HT-29 (cell line): ENCODE results near the gene DOCK10. TPM values are rescaled to one million over a fixed set of nuclear protein-coding genes. Genes with fewer than 3 reads are reported as not detected.
"Not testable (repeated sequence)": the region's sequence is repeated elsewhere in the genome, so short reads cannot be mapped to it uniquely, and the experiment has no call there.

Experiments
- DNase-seq: peaks from one replicate; pipeline ENCODE4 v3.0.0-alpha.2; 2015; ENCODE audit warnings: low spot score
- total RNA-seq: library from RNA; depleted of rRNA; stranded (reverse); fragments of >200 nt; shearing (Covaris generic); gene quantifications from 2 replicates; pipeline ENCODE4 v1.2.3, GENCODE V29; 2014

Gene DOCK10
- total RNA-seq, 1 experiment from 2014 or later = not detected

DNA sequence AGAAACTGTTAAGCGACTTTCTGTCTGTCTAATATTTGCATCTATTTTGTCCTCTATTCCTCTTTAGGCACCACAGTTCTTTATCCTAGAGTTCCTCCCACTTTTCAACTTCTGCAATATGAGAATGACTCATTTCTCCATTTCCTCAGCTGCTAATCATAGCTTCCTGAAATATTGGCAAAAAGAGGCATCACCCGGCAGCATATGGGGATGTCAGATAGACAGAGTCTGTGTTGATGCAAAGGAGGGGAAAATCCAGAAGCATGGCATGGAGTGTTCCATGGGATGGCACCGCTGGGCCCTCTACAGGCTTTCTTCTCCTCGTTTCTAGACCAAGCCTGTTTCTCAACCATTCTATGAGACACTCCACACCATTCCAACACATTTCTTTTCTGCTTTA lies 93.4 kb downstream of the DOCK10 start:
- no peak for DNase-seq

DNA sequence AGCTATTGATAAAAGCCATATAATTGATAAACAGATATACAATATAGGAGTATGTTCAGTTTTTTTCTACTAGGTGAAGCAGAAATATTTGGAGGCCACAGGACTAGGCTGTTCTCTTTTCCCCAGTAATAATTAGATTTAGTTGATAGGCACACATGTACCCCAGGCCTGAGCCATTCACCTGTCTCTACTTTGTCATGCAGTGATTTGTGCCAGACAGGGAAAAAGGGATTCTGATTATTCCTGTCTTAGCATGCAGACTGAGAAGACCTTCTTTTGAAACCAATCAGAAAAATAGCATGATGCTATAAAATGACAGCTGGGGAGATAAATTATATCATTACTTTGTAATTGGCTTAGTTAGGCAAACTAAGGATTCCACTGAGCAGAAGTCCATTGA lies 94.3 kb downstream of the DOCK10 start:
- no peak for DNase-seq

GRCh38 chr2:224947566-224947965 lies 94.7 kb downstream of the DOCK10 start:
- DNase-seq = no peak

DNA sequence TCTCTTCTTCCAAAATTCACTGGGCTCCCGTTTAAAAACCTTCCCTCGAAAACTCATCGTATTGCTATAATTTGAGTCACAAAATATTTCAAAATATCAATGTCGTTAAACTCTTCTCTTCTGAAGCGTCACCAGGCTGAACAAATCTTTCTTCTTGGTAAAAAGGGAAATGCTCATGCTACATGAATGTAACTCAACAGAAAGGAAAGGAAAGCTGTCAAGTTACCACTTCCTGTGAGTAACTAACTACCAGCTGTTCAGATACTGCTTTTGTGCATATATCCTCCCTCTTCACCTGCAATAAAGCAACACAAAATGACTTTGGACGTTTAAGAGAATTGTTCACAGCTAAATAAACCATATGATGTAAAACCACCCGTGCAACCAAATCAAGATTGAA lies 95.4 kb downstream of the DOCK10 start:
- DNase-seq = no peak

DNA sequence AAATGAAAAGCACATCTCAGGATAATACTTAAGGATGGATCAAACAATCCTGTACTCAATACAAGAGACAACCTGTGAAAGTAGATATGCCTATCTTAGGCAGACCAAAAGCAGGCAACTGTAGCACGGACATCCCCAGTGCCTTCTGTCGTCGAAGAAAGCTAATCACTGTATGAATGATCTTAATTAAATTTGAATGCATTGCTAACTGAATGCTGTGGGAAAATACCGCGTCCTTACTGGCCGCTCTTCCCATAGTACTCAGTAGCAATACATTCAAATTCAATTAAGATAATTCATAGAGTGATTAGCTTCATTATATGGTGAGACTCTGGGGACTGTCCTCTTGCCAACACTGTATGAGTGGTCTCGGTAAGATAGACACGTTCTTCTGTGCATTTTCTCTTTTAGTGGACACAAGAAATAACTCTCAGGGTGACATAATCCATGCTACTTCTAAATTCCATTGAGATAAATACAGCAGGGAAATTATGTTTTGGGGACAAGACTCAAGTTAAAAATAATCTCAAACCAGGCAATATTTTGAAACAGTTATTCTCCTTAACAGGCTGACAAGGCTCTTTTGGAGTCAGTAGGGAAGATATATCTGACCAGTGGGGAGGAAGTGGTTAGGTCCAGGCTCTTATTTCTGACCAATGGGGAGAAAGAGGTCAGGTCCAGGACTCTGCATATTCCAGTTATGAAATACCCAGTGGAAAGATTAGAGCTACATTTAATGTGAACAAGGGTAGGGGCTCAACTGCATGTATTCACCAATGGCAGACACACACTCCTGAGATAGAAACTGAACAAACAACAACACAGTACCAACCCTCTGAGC lies 97.3 kb downstream of the DOCK10 start:
- DNase-seq = no peak

- not testable (repeated sequence) for DNase-seq
Measured at GRCh38 chr2:224943601-224944041, 98.6 kb downstream of the DOCK10 start.

GRCh38 chr2:224941960-224942359 lies 100.3 kb downstream of the DOCK10 start:
- no peak for DNase-seq

DNA sequence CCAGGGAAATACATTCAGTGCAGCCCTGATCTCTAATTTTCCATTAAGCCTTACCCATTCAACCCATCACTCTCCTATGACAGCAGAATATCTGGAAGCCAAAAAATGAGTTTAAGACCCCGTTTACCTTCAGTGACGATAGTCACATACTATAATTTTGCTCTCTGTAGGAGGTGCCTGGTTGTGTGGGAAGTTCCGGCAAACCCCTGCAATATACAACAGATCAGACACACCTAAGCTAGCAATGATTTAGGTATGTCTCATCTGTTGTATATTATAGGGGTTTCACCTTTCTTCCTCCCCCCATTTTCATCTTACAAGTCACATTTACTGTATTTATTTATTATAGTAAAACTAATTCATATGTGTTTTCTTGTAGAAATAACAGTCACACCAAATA lies 101.7 kb downstream of the DOCK10 start:
- no peak for DNase-seq

DNA sequence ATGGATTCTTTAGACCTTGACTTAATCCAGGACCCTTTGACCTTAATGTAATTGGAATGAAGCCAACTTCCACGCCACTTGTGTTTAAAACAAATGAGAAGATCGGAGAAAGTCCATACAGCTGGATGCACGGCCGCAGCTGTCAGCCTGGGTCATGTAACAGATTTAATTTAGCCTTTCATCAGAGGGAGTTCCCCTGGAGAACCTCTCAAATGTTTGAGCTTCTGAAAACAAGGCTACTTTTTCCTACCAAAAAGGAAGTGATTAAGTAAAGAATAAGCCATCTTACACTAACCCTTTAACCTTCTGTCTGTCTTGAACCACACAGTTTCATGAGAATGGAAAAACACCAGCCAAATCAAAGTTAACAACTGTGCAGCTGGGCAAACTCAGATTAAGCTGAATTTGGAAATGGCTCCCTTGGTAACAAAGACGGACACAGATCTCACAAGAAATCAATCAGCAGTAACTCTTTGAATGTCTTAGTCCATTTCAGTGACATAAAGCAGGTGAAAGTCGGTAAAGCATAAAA lies 103.6 kb downstream of the DOCK10 start:
- no peak for DNase-seq

DNA sequence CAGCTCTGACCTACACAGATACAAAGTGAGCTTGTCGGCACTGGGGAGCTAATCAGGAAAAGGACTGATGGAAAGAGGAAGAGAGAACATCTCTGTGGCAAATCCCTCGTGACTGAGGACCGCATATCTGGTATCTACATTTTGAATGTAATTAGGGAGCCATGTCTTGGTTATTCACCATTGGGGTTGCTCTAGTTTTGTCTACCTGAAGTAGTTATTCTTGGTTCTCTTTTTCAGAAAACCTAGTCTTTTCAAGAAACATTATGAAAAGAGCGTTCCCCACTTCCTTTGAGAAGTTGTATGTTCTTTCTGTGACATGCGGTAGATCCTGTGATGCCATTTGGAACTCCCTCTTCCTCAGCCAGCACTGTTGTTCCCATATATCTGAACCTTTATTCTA lies 104.4 kb downstream of the DOCK10 start:
- no peak for DNase-seq

DNA sequence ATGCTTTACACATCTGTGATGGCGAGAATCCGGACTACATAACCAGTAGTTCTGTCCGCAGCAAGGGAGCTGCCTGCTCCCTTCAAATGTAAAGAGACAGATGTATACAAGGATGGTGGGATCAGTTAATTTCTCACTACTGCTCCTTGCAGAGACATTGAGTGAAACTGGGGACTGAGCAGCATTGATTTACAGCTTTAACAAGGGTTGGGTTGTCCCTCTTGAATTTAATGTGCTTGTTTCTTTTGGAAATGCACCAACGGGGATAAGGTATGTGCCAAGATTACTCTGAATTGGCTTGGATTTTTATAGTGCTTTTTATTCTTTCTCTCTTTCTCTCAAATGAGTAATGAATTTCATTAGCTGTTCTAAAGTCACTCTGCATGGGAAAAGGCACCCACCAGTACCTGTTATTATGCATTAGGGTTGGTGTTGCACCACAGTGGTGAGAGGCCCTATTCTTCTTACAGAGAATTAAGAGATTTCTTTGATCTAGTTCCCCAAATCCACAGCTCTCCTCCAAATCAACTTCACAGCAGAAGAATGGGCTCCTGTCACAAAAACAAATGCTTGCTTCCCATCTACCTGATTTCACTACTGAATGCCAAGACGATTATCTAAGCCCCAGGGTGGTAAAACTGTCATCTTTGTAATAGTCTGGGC lies 107.6 kb downstream of the DOCK10 start:
- no peak for DNase-seq

- DNase-seq = no peak
Measured at GRCh38 chr2:224933431-224933830, 108.8 kb downstream of the DOCK10 start.

- no peak for DNase-seq
Measured at GRCh38 chr2:224932522-224932921, 109.7 kb downstream of the DOCK10 start.

- no peak for DNase-seq
Measured at GRCh38 chr2:224931956-224932355, 110.3 kb downstream of the DOCK10 start.

DNA sequence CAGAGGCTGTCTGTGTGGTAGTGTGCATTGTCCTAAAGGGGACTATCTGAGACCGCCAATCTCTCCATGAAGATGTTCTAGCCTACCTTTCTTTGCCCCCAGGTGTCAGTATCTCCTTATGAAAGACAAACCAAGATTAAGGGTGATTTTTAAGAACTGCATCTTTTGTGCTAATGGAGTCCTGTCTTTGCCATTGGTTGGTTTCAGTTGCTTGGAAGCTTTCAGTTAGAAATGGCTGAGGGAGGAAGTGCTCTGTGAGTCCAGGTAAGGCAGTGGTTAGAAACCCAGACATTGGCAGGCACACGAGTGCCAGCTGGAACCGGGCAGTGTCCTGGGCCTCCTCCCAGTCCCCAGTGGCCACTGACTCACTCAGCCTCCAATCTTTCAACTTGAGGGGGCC lies 111.3 kb downstream of the DOCK10 start:
- DNase-seq = no peak

DNA sequence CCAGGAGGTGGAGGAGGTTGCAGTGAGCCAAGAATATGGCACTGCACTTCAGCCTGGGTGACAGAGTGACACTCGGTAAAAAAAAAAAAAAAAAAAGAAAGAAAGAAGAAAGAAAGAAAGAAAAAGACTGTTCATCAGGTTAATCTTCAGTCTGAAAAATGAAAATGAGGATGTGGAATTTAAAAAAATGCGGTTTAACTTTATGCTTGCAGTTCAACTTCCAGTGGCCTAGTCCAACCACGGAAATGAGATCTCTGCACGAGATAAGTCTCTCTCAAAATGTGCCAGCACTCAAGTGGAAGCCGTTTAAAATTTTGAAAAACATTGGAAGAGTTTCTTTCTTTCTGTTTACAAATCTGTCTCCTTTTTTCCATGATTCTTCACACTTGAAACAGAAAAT lies 112.1 kb downstream of the DOCK10 start:
- DNase-seq = no peak

GRCh38 chr2:224929512-224929911 lies 112.8 kb downstream of the DOCK10 start:
- no peak for DNase-seq

GRCh38 chr2:224927646-224928173 lies 114.6 kb downstream of the DOCK10 start:
- peak; percentile 8 for DNase-seq

GRCh38 chr2:224927011-224927410 lies 115.3 kb downstream of the DOCK10 start:
- DNase-seq = no peak

DNA sequence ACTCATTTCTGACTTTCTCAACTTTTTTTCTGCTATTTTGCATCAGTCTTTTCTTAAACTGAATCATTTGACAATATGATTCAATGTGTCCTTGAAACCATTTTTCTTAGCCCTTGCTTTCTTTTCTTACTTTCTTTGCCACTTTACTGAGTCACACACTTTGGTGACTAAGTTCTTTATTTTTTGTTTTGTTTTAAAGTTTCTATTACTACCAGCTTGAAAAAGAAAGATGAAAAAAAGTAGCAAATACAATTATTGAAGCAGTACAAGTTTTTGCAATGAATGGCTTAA lies 116.5 kb downstream of the DOCK10 start:
- DNase-seq = no peak

DNA sequence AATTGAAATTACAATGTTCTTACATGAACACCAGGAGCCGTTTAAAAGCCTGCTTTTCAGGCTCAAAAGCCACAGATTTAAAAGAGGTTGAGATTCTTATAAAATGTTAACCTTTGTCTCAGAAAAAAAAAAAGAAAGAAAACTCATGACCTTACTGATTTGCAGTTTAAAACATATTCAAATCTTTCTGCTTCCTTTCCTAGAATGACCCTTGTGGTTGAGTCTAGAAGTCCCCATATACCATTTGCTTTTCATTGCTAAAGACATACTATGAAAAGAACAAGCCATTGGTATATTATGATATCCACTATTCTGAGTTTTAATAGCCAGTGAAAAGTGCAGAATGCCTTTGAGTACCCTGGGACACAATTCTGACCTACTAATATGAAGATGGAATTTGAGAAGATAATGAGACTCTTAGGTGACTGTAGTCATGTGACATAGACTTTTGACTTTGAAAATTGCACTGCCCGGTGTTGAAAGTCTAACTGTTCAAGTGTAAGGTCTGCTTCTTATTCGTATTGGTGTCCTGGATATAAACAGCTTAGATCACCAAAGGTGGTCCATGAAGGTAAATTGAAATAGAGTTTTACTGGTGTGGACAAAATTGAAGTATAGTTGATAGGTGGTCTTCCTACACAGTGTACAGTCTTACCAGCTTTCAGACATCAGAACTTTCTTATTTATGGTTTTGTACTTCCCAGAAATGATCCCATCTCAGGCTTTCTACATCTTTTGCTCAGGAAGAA lies 117.0 kb downstream of the DOCK10 start:
- no peak for DNase-seq

DNA sequence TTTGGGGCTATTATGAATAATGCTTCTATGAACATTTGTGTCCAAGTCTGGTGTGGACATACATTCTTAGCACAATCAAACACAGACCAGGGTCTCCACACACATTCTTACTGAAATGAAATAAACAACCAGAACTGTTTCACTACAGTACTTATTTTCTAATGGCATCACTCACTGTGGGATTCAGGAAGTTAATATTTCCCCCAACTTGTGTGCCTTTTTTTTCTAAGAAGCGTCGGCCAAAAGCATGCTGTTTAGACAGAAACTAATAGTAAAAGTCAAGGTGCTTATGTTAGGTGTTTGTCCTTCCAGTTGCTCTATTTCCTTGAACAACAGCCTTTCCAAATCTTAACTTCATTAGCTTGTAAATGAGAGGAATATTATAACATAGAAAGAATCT lies 117.6 kb downstream of the DOCK10 start:
- no peak for DNase-seq
